ENCODE measurements around the gene CLEC18A. TPM values are rescaled to one million over a fixed set of nuclear protein-coding genes. Genes with fewer than 3 reads are reported as not detected.
"Not testable (repeated sequence)": the region's sequence is repeated elsewhere in the genome, so short reads cannot be mapped to it uniquely, and the experiment has no call there.

CLEC18A gene
- total RNA-seq, 4 donors from 2014 or later = 0.48 to 2.7 (median 1.4) TPM

GRCh38 chr16:69939821-69940585 is 11.1 kb upstream of the CLEC18A start:
- TF ChIP-seq, protein P1, sequence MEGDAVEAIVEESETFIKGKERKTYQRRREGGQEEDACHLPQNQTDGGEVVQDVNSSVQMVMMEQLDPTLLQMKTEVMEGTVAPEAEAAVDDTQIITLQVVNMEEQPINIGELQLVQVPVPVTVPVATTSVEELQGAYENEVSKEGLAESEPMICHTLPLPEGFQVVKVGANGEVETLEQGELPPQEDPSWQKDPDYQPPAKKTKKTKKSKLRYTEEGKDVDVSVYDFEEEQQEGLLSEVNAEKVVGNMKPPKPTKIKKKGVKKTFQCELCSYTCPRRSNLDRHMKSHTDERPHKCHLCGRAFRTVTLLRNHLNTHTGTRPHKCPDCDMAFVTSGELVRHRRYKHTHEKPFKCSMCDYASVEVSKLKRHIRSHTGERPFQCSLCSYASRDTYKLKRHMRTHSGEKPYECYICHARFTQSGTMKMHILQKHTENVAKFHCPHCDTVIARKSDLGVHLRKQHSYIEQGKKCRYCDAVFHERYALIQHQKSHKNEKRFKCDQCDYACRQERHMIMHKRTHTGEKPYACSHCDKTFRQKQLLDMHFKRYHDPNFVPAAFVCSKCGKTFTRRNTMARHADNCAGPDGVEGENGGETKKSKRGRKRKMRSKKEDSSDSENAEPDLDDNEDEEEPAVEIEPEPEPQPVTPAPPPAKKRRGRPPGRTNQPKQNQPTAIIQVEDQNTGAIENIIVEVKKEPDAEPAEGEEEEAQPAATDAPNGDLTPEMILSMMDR (IDR thresholded peaks at IDR 0.05) = no peak
- DNase-seq (ENCODE audit: low spot score) (no peak), ATAC-seq (ENCODE audit: low FRiP score) (no peak)

DNA sequence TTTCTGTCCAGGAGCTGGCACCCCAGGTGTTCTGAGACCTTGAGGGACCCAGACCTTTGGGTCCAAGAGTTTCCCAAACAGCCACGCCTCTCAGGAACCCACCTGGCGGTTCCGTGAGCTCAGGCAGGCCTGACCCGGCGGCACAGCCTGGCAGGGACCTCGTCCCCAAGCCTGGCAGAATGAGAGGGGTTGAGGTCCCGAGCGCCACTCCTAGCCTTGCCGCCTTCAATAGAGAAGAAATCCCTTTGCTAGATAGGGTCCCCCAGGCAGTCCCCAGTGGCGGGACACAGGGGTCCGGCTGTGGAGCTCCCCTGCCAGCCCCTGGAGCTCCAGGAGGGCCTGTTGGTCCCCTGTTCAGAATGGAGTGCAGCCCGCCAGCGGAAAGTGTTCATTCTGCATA is 10.5 kb upstream of the CLEC18A start:
- DNase-seq (ENCODE audit: low spot score) = no peak
- TF ChIP-seq, protein P1 (IDR thresholded peaks at IDR 0.05) = no peak
- ATAC-seq (ENCODE audit: low FRiP score) = no peak

DNA sequence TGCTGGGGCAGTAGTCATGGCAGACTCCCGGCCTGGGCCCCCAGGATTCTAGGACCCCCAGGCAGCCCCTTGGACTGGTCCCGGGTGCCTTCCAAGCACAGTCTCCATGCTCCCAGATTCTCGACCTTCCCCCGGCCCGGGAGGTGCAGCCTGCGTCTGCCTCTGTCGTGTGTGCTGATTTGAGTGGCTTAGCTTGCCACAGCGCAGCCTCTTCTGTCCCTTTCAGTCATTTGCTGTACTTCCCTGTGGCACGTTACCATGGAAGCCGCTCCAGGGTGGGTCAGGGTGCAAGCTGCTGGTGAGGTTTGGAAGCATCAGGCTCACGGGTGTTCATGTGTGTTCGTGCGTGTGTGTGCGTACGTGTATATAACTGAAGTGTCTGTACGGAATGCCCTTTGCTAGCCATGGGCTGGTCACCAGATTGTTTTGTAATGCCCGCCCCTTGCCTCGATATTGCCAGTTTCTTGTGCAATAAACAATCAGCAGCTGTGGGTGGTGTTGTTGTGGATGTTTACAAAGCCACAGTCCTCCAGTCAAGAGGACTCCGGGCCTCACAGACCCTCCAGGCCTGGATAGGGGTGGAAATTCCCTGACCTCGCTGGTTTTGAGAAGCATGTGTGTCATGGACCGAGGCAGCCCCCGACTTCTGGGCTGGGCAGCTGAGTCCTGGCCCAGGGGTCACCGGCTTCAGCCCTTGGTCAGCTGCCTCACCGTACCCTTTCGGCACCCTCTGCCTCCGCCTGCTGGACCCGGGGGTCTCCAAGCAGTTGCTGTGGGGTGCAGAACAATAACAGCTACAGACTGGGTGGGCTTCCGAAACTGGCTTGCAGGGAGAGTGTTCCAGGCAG is 9.7 kb upstream of the CLEC18A start:
- ATAC-seq (ENCODE audit: low FRiP score) = peak; percentile 45
- no peak for DNase-seq (ENCODE audit: low spot score)
- TF ChIP-seq, protein P1 (IDR thresholded peaks at IDR 0.05) = no peak

- no peak for DNase-seq (ENCODE audit: low spot score)
- TF ChIP-seq, protein P1 (IDR thresholded peaks at IDR 0.05) = no peak
- ATAC-seq (ENCODE audit: low FRiP score) = no peak
These were observed 9.0 kb upstream of the CLEC18A start for GRCh38 chr16:69942099-69942491.

DNA sequence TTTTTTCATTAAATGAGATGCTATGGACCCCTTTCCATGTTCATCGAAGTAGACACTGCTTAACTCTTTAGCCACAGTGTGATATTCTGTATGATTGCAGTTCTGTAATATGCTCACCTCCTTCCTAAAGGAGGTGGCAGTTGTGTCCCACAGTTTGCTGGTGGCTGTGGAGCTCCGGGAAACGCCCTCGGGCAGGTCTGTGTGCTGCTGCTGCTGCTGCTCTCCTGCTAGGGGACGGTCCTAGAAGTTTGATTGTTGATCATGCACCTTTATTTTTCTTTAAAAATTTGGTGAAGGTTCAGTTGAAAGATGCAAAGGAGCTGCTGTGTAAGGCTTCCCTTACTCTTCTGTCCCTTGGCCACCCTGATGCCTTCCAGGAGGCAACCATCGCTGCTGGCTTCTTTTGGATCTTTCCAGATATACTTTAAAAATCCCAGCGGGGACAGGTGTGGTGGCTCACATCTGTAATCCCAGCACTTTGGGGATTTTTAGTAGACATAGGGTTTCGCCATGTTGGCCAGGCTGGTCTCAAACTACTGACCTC is 8.4 kb upstream of the CLEC18A start:
- no peak for DNase-seq (ENCODE audit: low spot score)
- ATAC-seq (ENCODE audit: low FRiP score) = no peak
- TF ChIP-seq, protein P1 (IDR thresholded peaks at IDR 0.05) = no peak

GRCh38 chr16:69943241-69944036 is 7.7 kb upstream of the CLEC18A start:
- ATAC-seq (ENCODE audit: low FRiP score); DNase-seq (ENCODE audit: low spot score): not testable (repeated sequence)

DNA sequence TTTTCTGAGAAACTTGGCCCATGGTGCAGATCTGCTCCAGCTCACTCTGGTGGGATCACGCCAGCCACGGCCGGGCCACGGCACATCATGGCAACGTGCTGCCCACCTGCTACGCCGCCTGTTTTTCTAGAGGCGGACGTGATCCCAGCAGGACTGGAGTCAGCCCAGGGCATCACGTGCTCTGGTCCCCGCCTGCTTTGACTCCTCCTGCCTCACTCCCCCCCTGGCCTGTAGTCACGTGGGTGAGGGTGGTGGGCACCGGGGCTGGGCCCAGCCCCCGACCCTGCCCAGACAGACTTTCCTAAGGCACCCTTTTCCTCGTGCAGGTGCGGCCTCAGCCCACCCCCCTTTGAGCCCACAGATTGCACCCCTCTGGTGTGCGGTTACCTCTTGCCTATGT is 723 bp upstream of the CLEC18A start:
- not testable (repeated sequence) for ATAC-seq (ENCODE audit: low FRiP score); DNase-seq (ENCODE audit: low spot score)

GRCh38 chr16:69951672-69952031 is 518 bp downstream of the CLEC18A start:
- not testable (repeated sequence) for DNase-seq (ENCODE audit: low spot score); ATAC-seq (ENCODE audit: low FRiP score)

DNA sequence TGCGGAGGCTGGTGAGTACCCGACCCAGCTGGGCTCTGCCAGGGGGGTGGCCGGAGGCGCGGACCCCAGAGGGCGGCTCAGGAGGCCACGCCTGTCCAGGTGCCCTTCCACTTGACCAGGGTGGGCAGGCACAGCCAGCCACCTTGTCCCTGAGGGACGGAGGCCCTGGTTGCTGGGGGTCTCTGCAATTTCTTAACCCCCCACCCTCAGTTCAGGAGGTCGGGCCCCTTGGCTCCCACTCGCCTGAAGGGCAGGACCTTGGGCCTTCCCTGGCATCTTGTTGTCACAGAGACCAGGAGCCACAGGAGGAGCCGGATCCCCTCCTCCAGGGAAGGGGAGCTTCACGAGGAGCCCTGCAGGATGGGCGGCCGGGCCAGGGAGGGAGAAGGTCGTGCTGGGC is 982 bp downstream of the CLEC18A start:
- not testable (repeated sequence) for DNase-seq (ENCODE audit: low spot score); ATAC-seq (ENCODE audit: low FRiP score)

GRCh38 chr16:69952572-69953355 is 1.6 kb downstream of the CLEC18A start:
- not testable (repeated sequence) for DNase-seq (ENCODE audit: low spot score); ATAC-seq (ENCODE audit: low FRiP score)

DNA sequence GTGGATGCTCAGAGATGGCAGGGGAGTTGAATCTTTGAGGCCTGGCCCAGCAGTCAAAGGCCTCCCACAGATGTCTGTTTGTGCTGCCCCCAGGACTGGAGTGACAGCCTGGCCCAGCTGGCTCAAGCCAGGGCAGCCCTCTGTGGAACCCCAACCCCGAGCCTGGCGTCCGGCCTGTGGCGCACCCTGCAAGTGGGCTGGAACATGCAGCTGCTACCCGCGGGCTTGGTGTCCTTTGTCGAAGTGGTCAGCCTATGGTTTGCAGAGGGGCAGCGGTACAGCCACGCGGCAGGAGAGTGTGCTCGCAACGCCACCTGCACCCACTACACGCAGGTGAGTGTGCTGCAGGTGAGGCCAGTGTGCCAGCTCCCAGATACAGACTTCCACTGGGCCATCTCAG is 3.1 kb downstream of the CLEC18A start:
- DNase-seq (ENCODE audit: low spot score); ATAC-seq (ENCODE audit: low FRiP score): not testable (repeated sequence)
